HTR-8/SVneo (cell line): Measurements from ENCODE around the gene MGAT1.
A peak's percentile ranks its signal among the peaks of the same experiment; 100 is the strongest.
"Not testable (repeated sequence)": the region's sequence is repeated elsewhere in the genome, so short reads cannot be mapped to it uniquely, and the experiment has no call there.

ENCODE experiments used
- DNase-seq: peaks from one replicate; pipeline ENCODE4 v3.0.0; 2011; ENCODE audit warnings: low spot score, mixed read lengths; ENCODE audit not compliant: insufficient read length
- FAIRE-seq: peaks from 2 replicates; lab custom pipeline; 2011; peaks lifted over from hg19 to GRCh38; lab: Jason Lieb, UNC

MGAT1 gene

DNA sequence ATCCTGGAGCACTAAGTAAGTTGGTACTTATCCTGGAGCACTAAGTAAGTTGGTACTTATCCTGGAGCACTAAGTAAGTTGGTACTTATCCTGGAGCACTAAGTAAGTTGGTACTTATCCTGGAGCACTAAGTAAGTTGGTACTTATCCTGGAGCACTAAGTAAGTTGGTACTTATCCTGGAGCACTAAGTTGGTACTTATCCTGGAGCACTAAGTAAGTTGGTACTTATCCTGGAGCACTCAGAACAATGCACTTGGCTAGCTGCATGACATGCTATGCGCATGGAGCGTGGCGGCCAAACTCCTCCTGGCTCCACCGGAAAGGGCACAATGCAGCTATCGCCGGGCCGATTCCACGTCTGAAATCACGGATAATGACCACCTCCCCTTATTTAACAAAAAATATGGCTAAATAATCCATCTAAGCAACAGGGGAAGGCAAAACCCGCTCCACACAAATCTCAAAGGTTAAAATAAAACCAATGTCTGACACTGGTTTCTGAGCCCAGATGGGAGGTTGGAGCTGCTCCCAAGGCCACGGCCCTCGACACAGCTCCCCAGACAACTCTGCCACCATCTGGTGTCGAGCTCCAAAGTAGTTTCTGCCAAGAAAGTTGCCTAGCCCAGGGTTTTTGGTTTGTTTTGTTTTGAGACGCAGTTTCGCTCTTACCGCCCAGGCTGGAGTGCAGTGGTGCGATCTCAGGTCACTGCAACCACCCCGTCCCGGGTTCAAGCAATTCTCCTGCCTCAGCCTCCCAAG, 13.8 kb downstream of the MGAT1 start:
- DNase-seq, FAIRE-seq: not testable (repeated sequence)

- DNase-seq (no peak), FAIRE-seq (no peak)
Observed at GRCh38 chr5:180787711-180788431, 14.7 kb downstream of the MGAT1 start.

DNA sequence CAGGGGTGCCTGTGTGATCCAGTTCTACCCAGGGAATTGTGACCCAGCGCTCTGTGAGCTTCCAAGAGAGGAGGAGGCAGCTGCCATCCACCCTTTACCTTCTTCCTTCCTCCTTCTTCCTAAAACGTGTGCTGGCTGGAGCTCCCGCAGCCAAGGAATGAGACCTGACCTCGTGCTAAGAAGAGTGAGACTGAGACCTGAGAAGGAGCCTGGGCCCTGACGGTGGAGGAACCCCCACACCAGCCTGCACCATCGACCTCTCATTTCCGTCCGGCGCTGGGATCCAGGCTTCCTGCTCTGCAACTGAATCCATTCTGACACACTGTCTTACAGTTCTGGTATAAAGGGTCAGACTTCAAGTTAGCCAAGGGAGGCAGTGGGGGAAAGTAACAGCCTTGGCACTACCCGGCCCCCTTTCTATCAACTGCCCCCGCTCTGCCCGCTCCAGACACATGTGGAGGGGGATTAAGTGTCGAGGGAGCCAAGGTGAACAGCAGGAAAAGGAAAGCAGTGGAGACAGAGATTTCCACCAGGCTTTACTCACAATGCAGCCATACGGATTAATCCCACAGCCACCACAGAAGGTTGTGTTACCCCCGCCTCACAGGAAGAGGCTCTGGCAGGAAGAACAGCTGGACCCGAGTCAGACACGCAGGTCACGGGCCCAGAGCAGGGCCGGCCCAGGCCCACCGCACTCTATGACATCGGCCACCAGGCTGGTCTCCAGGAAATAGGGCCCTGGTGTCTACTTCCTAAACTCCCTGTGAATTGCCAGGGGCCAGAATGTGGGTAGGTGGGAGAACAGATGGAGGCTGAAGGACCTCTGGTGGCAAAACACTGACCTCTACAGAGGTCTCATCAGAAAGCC, 15.8 kb downstream of the MGAT1 start:
- DNase-seq, result no peak
- no peak for FAIRE-seq

GRCh38 chr5:180785794-180786221, 16.8 kb downstream of the MGAT1 start:
- no peak for DNase-seq
- no peak for FAIRE-seq

- DNase-seq (no peak), FAIRE-seq (no peak)
Observed at GRCh38 chr5:180785121-180785781, 17.4 kb downstream of the MGAT1 start.

- FAIRE-seq, result no peak
- peak; percentile 81 for DNase-seq
Observed at GRCh38 chr5:180784497-180785097, 18.0 kb downstream of the MGAT1 start.

DNA sequence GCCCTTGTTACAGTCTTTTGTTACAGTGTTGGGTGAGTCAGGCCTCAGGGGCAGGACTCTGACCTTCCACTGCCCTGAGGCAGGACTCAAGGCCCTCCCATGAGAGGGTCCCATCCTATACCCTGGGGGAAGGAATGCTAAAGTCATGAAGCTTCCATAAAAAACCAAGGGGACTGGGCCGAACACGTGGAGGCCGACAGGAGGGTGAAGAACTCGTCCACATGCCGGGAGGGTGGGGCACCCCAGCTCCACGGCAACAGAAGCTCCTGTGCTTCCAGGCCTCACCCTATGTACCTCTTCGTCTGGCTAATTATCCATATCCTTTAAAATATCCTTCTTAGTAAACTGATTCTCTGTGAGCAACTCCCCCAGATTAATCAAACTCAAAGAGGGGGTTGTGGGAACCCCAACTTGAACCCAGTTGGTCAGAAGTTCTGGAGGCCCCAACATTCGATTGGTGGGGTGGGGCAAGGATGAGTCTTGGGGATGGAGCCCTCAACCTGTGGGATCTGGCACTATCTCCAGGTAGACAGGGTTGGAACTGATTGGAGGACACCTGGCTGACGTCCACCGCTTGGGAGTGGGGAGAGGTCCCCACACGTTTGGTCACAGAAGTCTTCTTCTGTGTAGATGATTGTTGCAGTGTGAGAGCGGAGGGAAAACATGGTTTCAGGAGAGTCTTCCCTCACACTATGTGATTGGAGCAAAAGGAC, 19.1 kb downstream of the MGAT1 start:
- no peak for FAIRE-seq
- no peak for DNase-seq

DNA sequence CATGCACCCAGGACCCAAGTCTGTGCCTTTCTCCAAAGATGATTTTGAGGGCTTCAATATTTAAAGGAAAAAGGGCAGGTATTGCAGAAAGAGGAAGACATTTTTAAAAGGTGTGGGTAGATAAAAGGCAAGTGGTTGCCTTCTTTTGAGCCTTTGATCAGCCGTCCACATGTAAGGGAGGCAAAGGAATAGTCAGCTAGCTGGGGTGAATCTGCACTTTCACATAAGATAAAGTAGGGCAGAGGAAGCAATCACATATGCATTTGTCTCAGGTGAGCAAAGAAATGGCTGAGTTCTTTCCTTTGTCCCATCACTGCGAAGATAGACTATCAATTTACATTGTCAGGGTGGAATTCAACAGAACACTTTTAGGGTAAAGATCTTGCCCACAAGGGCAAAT, 19.9 kb downstream of the MGAT1 start:
- no peak for FAIRE-seq
- no peak for DNase-seq

DNA sequence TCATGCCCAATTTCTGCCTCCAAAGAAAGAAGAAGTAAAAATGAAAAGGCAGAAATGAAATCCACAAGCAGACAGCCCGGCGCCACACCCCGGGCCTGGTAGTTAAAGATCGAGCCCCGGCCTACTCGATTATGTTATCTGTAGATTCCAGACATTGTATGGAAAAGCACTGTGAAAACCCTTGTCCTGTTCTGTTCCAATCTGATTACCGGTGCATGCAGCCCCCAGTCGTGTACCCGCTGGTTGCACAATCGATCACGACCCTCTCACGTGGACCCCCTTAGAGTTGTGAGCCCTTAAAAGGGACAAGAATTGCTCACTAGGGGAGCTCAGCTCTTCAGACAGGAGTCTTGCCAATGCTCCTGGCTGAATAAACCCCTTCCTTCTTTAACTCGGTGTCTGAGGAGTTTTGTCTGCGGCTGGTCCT, 20.7 kb downstream of the MGAT1 start:
- not testable (repeated sequence) for DNase-seq, FAIRE-seq

DNA sequence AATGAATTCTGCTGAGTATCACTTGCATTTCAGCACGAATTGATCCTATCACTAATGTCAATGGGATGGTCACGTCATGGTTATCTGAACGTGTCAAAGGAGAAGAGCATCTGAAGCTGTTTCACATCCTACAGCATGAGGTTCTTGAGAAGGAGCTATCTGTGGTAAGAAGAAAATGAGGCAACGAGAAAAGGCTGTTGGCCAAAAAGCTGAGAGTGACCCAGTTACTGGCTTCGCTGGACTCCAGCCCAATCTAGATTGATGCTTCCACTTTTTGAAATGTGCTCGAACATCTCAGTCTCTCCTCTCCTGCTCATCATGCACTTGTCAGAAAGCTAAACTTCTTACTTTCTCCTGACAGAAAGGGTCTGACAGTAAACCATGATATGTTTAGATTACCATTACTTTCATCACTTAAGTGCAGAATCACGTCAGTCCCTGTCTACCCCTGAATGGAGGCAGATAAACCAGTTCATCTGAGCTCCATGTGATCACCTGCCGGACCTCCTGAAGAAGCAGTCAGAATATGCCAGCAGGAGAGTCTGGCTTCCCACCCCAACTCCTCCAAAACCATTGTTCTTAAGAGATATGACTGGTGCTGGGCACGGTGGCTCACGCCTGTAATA, 22.5 kb downstream of the MGAT1 start:
- DNase-seq (no peak), FAIRE-seq (no peak)

GRCh38 chr5:180777475-180777874, 25.1 kb downstream of the MGAT1 start:
- no peak for FAIRE-seq
- DNase-seq, result no peak

- DNase-seq (no peak), FAIRE-seq (no peak)
Observed at GRCh38 chr5:180776376-180776775, 26.2 kb downstream of the MGAT1 start.

- FAIRE-seq (no peak), DNase-seq (no peak)
Observed at GRCh38 chr5:180775624-180776023, 27.0 kb downstream of the MGAT1 start.

DNA sequence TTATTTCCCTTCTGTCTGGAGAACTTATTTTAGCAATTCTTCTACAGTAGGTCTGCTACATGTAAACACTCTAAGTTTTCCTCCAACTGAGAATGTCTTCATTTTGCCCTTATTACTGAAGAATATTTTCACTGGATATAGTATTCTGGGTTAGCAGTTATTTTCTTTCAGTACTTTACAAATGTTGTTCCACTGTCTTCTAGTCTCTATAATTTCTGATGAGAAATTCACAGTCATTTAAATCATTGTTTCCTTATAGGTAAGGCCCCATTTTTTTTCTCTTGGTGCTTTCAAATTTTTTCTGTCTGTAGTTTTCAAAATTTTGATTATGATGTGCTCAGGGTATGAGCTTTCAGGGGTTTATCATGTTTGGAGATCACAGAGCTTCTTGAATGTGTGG, 30.8 kb downstream of the MGAT1 start:
- no peak for FAIRE-seq
- DNase-seq, result no peak

DNA sequence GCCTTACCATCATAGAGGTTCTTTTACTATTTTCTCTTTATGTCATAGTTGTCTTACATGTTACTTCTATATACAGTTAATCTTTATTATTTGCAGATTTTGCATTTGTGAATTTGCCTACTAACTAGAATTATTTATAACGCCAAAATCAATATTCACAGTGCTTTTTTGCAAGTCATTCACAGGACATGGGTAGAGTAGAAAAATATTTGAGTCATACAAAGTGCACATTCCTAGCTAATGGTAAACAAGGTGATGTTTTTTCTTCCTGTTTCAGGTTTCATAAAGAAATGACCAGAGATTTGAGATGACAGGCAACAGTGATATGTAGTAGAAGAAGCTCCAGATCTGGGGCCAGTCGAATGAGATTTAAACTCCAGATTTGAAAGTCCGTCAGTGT, 32.8 kb downstream of the MGAT1 start:
- DNase-seq (no peak), FAIRE-seq (no peak)

DNA sequence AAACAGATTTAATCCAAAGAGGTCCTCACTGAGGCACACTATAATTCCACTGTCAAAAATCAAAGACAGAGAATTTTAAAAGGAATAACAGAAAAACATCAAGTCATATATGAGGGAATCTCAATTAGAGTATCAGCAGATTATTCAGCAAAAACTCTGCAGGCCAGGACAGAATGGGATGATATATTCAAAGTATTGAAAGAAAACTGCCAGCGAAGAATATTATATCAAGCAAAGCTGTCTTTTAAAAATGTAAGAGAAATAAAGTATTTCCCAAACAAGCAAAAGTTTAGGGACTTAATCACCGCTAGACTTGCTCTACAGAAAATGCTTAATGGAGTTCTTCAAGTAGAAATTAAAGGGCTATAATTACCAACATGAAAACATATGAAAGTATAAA, 47.0 kb downstream of the MGAT1 start:
- FAIRE-seq, result no peak
- no peak for DNase-seq

- DNase-seq (no peak), FAIRE-seq (no peak)
Observed at GRCh38 chr5:180744253-180744652, 58.4 kb downstream of the MGAT1 start.

DNA sequence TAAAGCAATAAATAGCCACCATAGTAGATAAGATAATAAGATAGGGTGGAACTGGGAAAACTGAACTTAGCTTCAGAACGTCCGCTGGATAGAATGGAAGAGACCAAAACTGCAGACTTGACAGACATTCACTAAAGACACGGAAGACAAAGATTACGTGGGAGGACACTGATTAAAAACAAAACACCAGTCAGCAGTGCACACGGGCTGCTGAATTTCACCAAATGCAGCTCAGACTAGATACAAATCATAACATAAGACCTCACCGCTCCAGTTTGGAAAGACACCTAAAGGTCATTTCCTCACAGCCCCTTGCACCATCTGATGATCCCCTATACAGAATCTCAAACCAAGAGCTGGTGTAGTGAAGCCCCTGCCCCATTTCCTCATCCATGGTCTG, 59.9 kb downstream of the MGAT1 start:
- DNase-seq (no peak), FAIRE-seq (no peak)

- DNase-seq, FAIRE-seq: not testable (repeated sequence)
Observed at GRCh38 chr5:180740953-180741352, 61.7 kb downstream of the MGAT1 start.
